ENCODE results near the gene SKI. TPM values are rescaled to one million over a fixed set of nuclear protein-coding genes. Genes with fewer than 3 reads are reported as not detected.

SKI gene
- total and polyA plus RNA-seq, 8 donors: 55.8 to 89.0 (median 73.9) TPM

DNA sequence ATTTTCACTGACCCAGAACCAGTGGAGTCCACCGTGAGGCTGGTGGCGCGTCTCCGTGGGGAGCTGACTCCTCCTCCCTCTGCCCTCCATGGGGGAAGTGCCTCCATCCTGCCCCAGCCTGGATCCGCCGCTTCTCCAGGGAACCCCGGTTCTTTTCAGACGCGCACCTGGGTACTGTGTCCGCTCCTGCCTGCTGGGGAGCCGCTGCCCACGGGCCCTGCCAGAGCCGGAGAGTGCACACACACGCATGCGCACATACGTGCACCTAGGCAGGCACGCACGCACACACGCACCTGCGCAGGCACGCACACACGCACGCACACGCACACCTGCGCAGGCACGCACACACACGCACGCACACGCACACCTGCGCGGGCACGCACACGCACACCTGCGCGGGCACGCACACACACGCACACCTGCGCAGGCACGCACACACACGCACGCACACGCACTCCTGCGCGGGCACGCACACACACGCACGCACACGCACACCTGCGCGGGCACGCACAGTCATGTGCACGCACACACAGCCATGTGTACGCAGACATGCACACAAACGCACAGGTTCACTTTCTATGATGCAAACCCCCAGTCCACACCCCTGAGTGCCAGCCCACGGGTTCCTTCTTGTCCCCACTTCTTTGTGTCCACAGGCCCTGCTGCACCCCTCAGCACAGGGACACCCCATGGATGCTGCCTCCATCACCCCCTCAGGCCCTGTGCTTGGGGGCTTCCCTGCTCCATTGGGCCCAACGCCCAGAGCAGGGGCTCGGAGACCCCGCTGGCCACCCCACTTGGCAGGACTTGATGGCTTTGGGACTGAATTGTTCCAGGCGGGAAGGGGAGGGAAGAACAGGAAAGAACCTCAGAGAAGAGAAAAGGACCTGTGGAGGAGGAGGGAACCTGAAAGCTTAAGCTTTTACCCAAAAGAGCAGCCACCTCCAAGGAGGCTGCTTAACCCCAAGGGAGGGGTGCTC is 120.5 kb downstream of the SKI start:
- TF ChIP-seq, protein P1, sequence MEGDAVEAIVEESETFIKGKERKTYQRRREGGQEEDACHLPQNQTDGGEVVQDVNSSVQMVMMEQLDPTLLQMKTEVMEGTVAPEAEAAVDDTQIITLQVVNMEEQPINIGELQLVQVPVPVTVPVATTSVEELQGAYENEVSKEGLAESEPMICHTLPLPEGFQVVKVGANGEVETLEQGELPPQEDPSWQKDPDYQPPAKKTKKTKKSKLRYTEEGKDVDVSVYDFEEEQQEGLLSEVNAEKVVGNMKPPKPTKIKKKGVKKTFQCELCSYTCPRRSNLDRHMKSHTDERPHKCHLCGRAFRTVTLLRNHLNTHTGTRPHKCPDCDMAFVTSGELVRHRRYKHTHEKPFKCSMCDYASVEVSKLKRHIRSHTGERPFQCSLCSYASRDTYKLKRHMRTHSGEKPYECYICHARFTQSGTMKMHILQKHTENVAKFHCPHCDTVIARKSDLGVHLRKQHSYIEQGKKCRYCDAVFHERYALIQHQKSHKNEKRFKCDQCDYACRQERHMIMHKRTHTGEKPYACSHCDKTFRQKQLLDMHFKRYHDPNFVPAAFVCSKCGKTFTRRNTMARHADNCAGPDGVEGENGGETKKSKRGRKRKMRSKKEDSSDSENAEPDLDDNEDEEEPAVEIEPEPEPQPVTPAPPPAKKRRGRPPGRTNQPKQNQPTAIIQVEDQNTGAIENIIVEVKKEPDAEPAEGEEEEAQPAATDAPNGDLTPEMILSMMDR (IDR thresholded peaks at IDR 0.05): no peak
- Histone ChIP-seq H3K4me3 (no peak overlapping the region), H3K4me1 (no peaks in the 10 kb centered on the region), H3K36me3 (no peaks in the 10 kb centered on the region), H3K27me3 (no peaks in the 10 kb centered on the region), H3K9me3 (no peaks in the 10 kb centered on the region), H3K27ac (no peak overlapping the region)
- intact Hi-C loops (cut with DNase I): no loop called here
- peak in 1 of 4 donors; percentile 55 for DNase-seq
- no peak for ATAC-seq

DNA sequence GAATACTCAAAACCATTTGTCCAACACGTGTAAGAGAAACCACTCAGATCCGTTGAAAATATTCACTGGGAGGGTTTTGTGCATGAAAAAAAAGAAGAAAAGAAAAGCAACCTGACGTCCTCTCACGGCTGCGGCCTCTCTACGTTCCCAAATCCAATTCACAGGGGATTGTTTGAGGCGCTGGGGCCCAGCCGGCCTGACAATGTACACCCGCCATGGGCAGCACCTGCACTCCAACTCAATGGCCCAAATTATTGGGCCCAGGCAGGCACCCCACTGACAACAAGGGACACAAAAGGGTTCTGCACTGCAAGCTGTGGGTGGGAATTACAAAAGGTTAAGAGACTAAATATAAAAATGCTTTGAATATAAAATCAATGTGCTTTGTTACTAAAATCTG is 121.7 kb downstream of the SKI start:
- intact Hi-C loops (cut with DNase I): no loop called here

DNA sequence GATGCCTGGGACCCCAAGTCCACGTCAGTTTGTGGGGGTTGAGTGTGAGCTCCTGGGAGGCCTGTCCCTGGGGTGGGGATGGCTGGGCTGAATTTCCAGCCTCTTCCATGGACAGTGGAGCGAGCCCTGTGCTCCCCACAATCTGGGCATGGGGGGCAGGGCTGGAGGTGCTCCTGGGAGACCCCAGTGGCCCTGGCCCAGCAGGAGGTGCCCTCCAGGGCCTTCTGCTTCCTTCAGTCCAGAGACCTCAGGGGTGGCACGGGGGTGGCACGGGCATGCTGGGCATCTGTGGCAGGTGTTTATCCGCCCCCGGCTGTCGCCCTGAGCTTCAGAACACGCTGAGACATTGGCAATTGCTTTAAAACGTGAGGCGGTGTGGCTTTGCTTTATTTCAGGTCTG is 122.4 kb downstream of the SKI start:
- no peak overlapping the region for H3K4me3 ChIP-seq
- no peaks in the 10 kb centered on the region for H3K9me3 ChIP-seq
- DNase-seq (peak in 1 of 4 donors; percentile 58), ATAC-seq (no peak)
- no peak overlapping the region for H3K27ac ChIP-seq
- TF ChIP-seq, protein P1 (IDR thresholded peaks at IDR 0.05): no peak
- H3K27me3 ChIP-seq: peaks cover 0 to 8% of the 10 kb centered on the region in 2 donors
- intact Hi-C loops (cut with DNase I): no loop called here
- H3K4me1 ChIP-seq: no peaks in the 10 kb centered on the region
- no peaks in the 10 kb centered on the region for H3K36me3 ChIP-seq

More for the DNA sequence above, 121.7 kb downstream of the SKI start:
- H3K9me3 ChIP-seq: no peaks in the 10 kb centered on the region
- DNase-seq (no peak), ATAC-seq (no peak)
- TF ChIP-seq, protein P1 (IDR thresholded peaks at IDR 0.05): no peak
- no peak overlapping the region for H3K27ac ChIP-seq
- H3K4me3 ChIP-seq: no peak overlapping the region
- H3K4me1 ChIP-seq: no peaks in the 10 kb centered on the region
- H3K36me3 ChIP-seq: no peaks in the 10 kb centered on the region
- peaks cover 0 to 1% of the 10 kb centered on the region in 2 donors for H3K27me3 ChIP-seq

GRCh38 chr1:2350911-2351655 is 123.0 kb downstream of the SKI start:
- no peak for ATAC-seq
- Histone ChIP-seq H3K27ac (no peak overlapping the region), H3K4me1 (no peaks in the 10 kb centered on the region), H3K9me3 (no peaks in the 10 kb centered on the region), H3K36me3 (no peaks in the 10 kb centered on the region), H3K27me3 (peaks cover 0 to 8% of the 10 kb centered on the region in 2 donors), H3K4me3 (no peak overlapping the region)
- TF ChIP-seq, protein P1 (IDR thresholded peaks at IDR 0.05): no peak
- intact Hi-C loops (cut with DNase I): no loop called here
- DNase-seq: peak in 1 of 4 donors; percentile 74

DNA sequence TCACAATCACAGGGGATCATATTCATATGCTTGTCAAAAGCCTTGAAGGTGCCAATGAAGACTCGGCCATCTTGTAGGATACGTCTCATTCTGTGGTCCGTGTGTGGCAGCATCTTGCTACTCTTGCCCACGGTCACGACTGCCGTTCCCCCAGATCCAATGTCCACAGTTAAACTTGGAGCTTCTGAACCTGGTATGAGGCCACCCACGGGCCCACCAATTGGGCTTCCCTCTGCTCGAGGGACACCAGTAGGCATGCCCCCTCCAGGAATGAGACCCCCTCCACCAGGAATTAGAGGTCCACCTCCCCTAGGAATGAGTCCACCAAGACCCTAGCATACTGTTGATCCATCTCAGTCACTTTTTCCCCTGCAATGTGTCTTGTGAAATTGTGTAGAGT is 123.6 kb downstream of the SKI start:
- Histone ChIP-seq H3K27ac (no peak overlapping the region), H3K4me1 (no peaks in the 10 kb centered on the region), H3K27me3 (peaks cover 0 to 8% of the 10 kb centered on the region in 2 donors), H3K36me3 (no peaks in the 10 kb centered on the region), H3K4me3 (no peak overlapping the region), H3K9me3 (no peaks in the 10 kb centered on the region)
- intact Hi-C loops (cut with DNase I): no loop called here
- no peak for ATAC-seq
- DNase-seq: peak in 1 of 4 donors; percentile 38
- TF ChIP-seq, protein P1 (IDR thresholded peaks at IDR 0.05): no peak
